Measurements from ENCODE around the gene KCNQ5. TPM values are rescaled to one million over a fixed set of nuclear protein-coding genes. Genes with fewer than 3 reads are reported as not detected.

KCNQ5 gene
- total and polyA plus RNA-seq, 2 of the 8 experiments (the other 6 are each of a cell fraction or from before 2014, with no cell fraction given) = 0.83 to 1.2 TPM

DNA sequence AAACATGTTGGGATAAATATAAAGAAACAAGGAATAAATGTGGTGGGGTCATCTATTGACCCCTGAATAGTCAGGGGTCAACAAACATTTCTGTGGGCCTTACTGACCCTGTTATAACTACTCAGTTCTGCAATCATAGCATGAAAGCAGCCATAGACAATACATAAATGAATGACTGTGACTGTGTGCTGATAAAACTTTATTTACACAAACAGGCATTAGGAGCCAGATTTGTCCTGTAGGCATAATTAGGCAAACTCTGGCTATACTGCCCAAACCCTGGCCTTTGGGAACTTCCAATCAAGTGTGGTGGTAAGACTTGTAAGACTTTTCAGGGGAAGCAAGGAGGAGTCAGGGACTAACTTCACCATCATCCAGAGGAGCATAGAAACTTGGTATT lies 380.7 kb downstream of the KCNQ5 start:
- no peak overlapping the region for H3K4me2 ChIP-seq (ENCODE audit: insufficient read depth in 1 of 2, low read depth in 2 of 2, low read length in 2 of 2)

More for the DNA sequence above, 380.7 kb downstream of the KCNQ5 start:
- H3K56ac ChIP-seq (replicated peaks; ENCODE audit: insufficient read length, low read depth, low read length) = no peak overlapping the region
- TF ChIP-seq JUND (IDR thresholded peaks at IDR 0.05; ENCODE audit: low read length) (no peak), RNF2 (IDR thresholded peaks at IDR 0.05; ENCODE audit: borderline replicate concordance, low read depth, low read length, missing control alignments, poor library complexity, severe bottlenecking) (no peak), YY1 (IDR thresholded peaks at IDR 0.05; ENCODE audit: low read depth, low read length) (no peak), RAD21 (IDR thresholded peaks at IDR 0.05 in 1 of 2, conservative IDR thresholded peaks at IDR 0.05 in 1 of 2; ENCODE audit: low read depth in 2 of 2, low read length in 2 of 2) (no peak), NANOG (IDR thresholded peaks at IDR 0.05; ENCODE audit: insufficient read depth, low read depth, low read length, poor library complexity, severe bottlenecking) (no peak), TBP (IDR thresholded peaks at IDR 0.05; ENCODE audit: low read depth, low read length) (no peak)
- TF ChIP-seq, protein P1, sequence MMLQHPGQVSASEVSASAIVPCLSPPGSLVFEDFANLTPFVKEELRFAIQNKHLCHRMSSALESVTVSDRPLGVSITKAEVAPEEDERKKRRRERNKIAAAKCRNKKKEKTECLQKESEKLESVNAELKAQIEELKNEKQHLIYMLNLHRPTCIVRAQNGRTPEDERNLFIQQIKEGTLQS (IDR thresholded peaks at IDR 0.05; ENCODE audit: insufficient read depth, low read depth, low read length) = no peak
- no peak overlapping the region for H2AFZ ChIP-seq (ENCODE audit: low read length)
- no peaks in the 10 kb centered on the region for H3K9me3 ChIP-seq (ENCODE audit: insufficient read depth in 2 of 2, low read depth in 1 of 2, low read length in 1 of 2)
- no peaks in the 10 kb centered on the region for H3K79me1 ChIP-seq (ENCODE audit: low read depth, low read length)
- no peak overlapping the region for H2AK5ac ChIP-seq (ENCODE audit: low read depth, low read length)
- H3K27ac ChIP-seq (ENCODE audit: low read depth, low read length) = no peak overlapping the region
- POLR2A ChIA-PET (ENCODE audit: partially characterized antibody) = no interaction called here
- H2BK5ac ChIP-seq (ENCODE audit: low read depth, low read length) = no peak overlapping the region
- no peak overlapping the region for H3K23ac ChIP-seq (ENCODE audit: insufficient read length)
- H3K4me1 ChIP-seq (replicated peaks in 1 of 4; ENCODE audit: control insufficient read depth in 3 of 4, insufficient read depth in 4 of 4, low read length in 3 of 4) = no peaks in the 10 kb centered on the region
- no peak overlapping the region for H3K18ac ChIP-seq (ENCODE audit: extremely low read depth, low read length)
- no peak for FAIRE-seq
- DNase-seq (ENCODE audit: low read depth in 1 of 2, low spot score in 2 of 2) = no peak
- H2BK15ac ChIP-seq (ENCODE audit: low read length) = no peak overlapping the region
- H2BK12ac ChIP-seq (ENCODE audit: low read depth, low read length) = no peak overlapping the region
- H3K9ac ChIP-seq (replicated peaks in 1 of 4; ENCODE audit: extremely low read depth in 1 of 4, low read depth in 3 of 4, low read length in 3 of 4) = no peak overlapping the region
- H2BK20ac ChIP-seq (ENCODE audit: low read length) = no peak overlapping the region
- CTCF ChIA-PET (ENCODE audit: partially characterized antibody) = interaction anchor here (1.3 kb wide), 1 partner anchor 132 kb away, joined by 3 read pairs; no protein-coding TSS in a partner anchor
- H3K23me2 ChIP-seq (ENCODE audit: low read depth, low read length) = no peaks in the 10 kb centered on the region
- no peaks in the 10 kb centered on the region for H3K36me3 ChIP-seq (ENCODE audit: control insufficient read depth in 2 of 4, insufficient read depth in 4 of 4, low read length in 3 of 4)
- no peak overlapping the region for H4K91ac ChIP-seq (replicated peaks; ENCODE audit: insufficient read length, low read length)
- H3K4ac ChIP-seq (replicated peaks; ENCODE audit: insufficient read length, low read depth, low read length) = no peak overlapping the region
- no peak overlapping the region for H3K4me3 ChIP-seq (ENCODE audit: extremely low read depth in 1 of 4, insufficient read depth in 2 of 4, low read depth in 3 of 4, low read length in 4 of 4)
- no peak overlapping the region for H4K5ac ChIP-seq (ENCODE audit: insufficient read length, low read depth, low read length)
- no peaks in the 10 kb centered on the region for H3K27me3 ChIP-seq (replicated peaks in 1 of 4; ENCODE audit: control insufficient read depth in 3 of 4, extremely low read depth in 1 of 4, insufficient read depth in 3 of 4, low read length in 3 of 4)
- H4K20me1 ChIP-seq (replicated peaks in 1 of 2; ENCODE audit: control insufficient read depth in 1 of 2, insufficient read depth in 2 of 2, low read length in 2 of 2) = no peaks in the 10 kb centered on the region
- H2BK120ac ChIP-seq (replicated peaks; ENCODE audit: low read depth, low read length) = no peak overlapping the region
- no peak overlapping the region for H4K8ac ChIP-seq (ENCODE audit: extremely low read depth, insufficient read depth, low read length)
- no peaks in the 10 kb centered on the region for H3K79me2 ChIP-seq (ENCODE audit: control insufficient read depth in 1 of 2, insufficient read depth in 2 of 2, low read length in 2 of 2)
- H3K14ac ChIP-seq (ENCODE audit: insufficient read length) = no peak overlapping the region

All from H1 (cell line).